Measurements from ENCODE around the gene DPM2.

DNA sequence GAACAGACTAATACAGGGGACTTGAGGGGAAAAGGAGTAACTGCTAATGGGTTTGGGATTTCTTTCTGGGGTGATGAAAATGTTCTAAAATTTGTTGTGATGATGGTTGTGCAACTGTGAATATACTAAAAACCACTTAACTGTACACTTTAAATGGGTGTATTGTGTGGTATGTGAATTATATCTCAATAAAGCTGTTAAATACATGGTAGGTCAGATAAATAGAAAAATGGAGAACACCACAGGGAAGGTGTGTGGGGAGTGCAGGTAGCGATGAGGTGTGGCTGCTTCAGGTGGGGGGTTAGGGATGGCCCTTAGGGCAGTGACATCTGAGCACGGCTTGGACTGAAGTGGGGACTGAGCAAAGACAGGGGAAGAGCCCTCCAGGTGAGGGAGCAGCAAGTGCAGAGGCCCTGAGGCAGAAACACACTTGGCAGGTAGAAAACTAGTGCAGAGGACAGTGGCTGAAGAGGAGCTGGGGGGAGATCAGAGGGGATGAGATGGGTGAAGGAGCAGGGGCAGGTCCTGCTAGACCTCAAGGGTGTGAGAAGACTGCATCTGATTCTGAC, 22.3 kb upstream of the DPM2 start:
- no peak for TF ChIP-seq LEF1 (IDR thresholded peaks at IDR 0.05; ENCODE audit: borderline replicate concordance)
- TF ChIP-seq TARDBP (IDR thresholded peaks at IDR 0.05): no peak
- TF ChIP-seq FOXM1 (IDR thresholded peaks at IDR 0.05; ENCODE audit: borderline replicate concordance): no peak
- TF ChIP-seq SUZ12 (IDR thresholded peaks at IDR 0.05): no peak
- TF ChIP-seq L3MBTL2 (conservative IDR thresholded peaks at IDR 0.05): no peak
- TF ChIP-seq BHLHE40 (IDR thresholded peaks at IDR 0.05; ENCODE audit: borderline replicate concordance): no peak

Measured in HEK293T (cell line).